ENCODE data around the gene CRELD2.

- TF ChIP-seq CTCF (IDR thresholded peaks at IDR 0.05) (no peak), POLR2A (IDR thresholded peaks at IDR 0.05) (no peak)
These were observed 12.2 kb upstream of the CRELD2 start for GRCh38 chr22:49906071-49906798.
